Stimulated activated CD8-positive, alpha-beta memory T cell treated with anti-CD3 and anti-CD28 coated beads, Interleukin-12 subunit alpha, Interleukin-12 subunit beta, amount 100 ng/mL, for 1 hour (primary cell): ENCODE measurements around the gene CARD18.

Source experiments
- DNase-seq: peaks from one replicate; pipeline ENCODE4 v3.0.0-alpha.2; 2020; ENCODE audit warnings: low read depth

The CARD18 gene, protein sequence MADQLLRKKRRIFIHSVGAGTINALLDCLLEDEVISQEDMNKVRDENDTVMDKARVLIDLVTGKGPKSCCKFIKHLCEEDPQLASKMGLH

DNA sequence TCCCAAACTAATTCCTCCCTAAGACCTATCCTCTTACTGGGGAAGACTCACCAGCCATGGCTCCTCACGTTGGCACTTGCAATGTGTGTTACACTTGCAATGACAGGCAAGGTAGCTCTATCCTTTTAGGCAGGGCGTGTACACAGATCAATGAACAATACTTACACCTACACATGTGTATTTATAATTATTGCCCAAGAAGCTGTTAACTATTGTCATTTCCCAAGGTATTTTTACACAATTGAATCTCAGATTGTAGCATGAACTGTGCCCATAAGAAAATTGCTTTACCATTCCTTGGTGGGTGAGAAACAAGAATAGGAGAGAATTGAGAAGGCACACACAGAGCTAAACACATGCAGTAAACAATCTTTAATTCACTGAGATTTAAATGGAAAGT is at the start of gene CARD18:
CARD18 (minus strand) TSS at position 101 of the 400 bp plus-strand sequence; CDS start at position 58, 43 bp downstream.
- DNase-seq = no peak

DNA sequence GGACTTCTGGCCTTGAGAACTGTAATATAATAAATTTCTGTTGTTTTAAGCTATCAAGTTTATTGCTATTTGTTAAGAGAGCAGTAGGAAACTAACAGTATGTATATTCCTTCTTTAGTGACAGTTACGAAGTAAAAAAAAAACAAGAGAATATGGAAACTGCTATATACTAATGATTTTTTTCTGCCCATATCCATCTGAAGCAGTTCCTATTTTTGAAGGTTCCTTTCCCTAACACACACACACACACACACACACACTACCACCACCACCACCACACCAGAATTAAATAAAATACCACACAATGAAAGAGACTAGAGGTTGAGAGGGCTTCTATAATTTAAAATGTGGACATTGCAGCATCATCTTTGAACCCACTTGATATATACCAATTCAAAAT is 44.4 kb upstream of the CARD18 start:
- DNase-seq = no peak

DNA sequence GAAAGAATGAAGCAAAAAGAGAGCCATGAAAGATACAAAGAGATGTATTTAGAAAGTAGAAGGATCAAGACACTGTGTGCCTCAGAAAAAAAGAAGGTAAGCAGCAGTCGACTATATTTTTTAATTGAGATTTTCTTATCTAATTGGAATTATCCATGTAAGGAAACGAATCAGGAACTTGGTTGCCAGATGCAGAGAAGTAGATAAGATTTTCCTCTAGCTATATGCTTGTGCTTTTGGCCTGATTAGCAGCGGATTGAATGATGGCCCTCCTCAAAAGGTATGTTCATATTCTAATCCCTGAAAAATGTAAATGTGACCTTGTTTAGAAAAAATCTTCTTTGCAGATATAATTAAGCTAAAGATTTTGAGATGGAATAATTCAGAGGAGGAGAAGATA is 43.9 kb upstream of the CARD18 start:
- DNase-seq = no peak

DNA sequence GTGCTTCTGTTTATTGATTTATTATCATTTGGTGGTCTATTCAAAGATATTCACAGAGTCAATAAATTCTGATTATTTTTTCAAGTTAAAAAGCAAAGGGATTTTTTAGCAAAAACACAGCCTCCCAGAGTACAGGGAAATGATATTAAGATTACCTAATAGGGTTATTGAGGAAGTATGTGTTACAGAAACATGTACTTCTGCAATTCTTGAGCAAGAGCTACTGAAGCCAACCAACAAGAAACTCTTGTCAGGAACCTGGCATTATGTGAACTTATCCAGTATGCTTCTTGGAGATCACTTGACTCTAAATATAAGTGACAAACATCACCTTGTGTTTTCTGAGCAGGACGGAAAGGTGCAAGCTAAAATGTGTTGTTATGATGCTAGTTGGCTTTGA is 42.0 kb upstream of the CARD18 start:
- DNase-seq = no peak

DNA sequence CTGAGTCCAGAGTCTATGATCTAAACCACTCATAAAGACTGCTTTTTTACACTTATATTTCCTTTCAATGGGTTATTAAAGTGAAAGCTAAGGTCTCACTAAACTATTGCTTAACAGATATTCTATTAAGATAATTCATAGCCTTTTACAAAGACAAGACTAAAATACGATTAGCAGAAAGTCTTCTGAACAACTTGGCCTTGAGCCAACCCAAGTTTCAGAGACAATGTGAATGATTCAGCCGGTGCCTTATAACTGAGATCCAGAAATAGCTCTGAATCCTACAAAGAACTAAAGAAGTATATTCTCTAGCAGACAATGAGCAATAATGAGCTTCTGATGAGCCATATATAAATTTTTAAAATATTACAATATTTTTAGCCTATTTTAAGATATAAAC is 41.5 kb upstream of the CARD18 start:
- DNase-seq = no peak

DNA sequence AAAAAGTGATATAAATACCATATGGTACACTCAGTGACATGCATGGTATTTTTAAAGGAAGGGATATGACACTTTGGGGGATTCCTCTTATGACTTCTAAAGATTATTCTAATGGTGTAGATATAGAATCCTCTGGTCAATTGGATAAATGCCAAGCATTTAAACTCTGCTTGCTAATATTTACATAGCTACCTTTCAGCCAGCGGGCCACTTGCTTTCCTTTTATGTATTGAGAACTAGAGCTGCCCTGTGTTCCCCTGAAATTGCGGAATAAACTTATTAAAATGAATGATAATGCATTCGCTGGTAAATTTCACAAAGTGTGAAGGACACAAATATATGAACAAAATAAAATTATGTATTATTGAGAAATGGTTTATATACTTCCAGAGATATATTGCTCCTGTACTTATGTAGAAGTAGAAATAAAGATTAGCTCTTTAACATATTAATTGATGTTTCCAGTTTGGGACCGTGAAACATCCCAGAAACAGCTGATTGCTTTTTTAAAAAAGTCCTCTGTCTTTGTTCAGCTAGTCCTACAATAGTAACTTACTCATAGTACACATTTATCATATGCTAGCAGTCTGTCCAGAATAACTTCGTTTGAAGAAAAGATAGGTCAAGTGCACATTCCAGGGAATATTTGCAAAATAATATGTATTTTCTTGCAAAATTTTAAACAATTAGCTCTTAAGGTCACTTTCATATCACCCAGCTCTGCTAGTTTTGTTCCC is 40.1 kb upstream of the CARD18 start:
- DNase-seq = no peak

DNA sequence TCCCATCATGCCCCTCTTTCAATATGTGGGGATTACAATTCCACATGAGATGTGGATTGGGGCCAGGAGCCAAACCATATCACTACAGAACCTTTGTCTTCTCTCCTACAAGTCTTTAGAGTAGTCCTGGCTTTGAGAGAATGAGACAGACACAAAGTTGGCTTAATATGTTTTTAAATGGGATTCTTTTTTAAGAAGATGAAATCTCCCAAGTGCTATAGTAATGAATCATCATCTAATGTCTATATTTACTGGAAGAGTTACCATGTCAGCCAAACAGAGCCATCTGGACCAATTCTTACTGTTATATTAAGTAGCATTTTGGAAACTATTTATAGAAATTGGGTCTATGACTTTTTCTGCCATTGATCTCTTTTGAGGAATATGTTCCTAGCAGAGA is 38.1 kb upstream of the CARD18 start:
- no peak for DNase-seq

DNA sequence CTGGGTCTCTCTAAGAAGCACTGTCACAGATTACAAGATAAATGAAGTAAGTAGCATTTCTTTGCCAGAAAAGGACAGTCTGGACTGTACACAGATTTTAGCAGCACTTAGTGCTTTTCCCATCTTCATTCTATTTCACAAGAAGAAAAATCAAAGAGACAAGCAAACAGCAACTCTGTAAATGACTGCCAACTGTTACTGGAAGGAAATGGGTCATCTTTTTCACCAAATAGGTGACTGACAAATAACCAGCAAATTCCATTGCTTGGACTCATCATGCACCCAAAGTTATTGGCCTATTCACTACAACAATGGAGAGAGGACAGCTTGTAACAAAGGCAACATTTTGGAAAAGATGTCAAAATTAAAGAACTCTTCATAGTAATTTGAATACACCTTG is 28.9 kb upstream of the CARD18 start:
- no peak for DNase-seq

DNA sequence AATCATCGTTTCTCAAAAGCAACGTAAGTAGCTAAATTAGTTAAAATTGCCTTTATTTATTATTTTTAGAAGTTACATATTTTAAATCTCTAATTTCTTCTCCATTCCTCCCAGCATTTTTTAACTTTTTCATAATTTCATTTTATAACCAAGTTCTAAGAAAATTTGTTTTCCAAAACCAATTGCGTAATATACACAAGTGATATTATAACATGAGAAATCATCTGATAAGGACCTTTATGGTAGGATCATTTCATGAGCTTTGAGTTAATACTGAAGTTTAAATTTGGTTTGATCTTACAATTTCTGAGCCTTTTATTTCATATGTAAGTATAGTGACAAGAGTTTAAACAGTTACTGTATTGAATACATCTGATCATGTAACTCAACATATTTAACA is 27.7 kb upstream of the CARD18 start:
- no peak for DNase-seq

DNA sequence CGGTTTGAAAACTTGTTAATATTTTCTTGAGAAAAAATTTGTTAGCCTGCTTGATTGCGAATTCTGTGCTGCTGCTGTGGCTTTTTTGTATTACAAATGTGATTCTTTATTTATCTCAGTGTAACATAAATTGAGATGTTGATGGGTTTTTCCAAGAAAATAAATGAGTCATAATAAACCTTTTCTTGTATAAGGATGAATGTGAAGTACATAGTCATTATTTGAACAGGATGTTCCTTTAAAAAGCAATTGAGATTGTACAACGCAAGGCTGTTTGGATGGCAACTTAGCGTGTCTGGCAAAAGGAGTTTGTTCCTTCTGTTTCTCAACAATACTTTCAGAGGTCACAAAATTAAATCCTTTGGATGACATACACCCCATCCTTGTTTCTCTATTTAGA is 24.6 kb upstream of the CARD18 start:
- DNase-seq = no peak

DNA sequence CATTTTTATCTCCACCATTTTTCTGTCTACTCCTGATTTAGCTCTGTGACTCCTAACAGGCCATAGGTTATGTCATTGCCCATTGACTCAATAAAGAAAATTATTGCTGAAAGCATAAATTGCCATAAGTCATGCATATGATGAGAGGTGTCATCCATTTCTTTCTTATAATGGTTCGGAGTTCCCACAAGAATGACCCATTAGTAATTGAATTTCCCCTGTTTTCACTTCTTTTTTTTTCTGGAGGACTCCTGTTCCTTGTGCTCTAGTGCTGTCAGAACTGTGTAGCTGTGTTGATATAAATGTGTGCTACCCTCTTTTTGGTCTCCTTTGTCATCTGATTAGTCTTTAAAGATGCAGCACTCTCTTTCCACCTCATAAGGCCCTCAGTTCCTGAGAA is 22.9 kb upstream of the CARD18 start:
- DNase-seq = no peak

DNA sequence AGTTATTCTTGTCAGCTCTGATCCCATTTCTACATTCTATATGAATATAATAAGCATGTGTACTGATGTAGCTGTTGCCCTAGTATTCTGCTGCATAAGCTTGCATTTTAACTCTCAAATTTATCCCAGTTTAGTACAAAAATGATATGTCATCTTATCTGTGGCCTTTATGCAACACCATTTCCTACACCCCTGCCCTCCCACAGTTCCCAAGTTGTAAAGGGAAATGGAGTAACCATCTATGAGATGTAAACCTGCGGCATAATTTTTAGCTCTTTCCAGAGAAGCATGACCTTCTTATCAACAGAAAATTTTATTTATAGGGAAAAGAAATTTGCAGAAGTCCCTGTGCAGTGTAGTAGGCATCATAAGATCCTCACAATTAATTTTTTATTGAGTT is 18.9 kb upstream of the CARD18 start:
- DNase-seq = no peak

DNA sequence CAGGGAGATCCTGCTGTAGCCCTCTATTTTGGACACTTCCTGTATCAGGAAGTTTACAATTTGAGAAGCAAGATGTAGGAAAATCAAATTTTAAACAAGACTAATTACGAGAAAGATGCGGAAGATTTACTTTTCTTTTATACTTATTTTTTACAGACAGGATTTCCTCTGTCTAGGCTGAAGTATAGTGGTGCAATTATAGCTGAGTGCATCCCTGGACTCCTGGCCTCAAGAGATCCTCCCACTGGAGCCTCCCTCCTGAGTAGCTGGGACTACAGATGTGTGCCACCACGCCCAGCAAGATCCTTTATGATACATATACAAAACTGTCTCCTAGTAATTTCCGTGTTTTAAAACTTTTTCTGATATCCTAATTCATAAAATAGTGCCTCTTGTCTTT is 17.2 kb upstream of the CARD18 start:
- DNase-seq = no peak

DNA sequence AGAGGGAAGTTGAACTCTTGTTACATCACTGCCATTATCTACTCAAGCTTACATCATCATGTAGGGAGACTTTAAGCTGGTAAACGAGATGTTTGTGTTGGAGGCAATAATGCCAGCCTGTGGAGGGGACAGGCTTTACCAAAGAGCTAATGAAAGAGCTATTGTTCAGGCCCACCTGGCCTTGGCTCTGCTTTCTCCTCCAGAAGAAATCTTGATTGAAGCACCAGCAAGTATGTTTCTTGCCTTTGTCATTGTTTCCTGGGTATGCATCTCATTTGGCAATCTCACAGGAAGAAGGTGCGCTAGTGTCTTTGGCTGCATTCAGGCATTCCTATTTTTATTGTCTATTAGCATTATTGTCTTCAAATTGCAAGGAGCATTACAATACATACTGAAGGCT is 16.7 kb upstream of the CARD18 start:
- DNase-seq = no peak

DNA sequence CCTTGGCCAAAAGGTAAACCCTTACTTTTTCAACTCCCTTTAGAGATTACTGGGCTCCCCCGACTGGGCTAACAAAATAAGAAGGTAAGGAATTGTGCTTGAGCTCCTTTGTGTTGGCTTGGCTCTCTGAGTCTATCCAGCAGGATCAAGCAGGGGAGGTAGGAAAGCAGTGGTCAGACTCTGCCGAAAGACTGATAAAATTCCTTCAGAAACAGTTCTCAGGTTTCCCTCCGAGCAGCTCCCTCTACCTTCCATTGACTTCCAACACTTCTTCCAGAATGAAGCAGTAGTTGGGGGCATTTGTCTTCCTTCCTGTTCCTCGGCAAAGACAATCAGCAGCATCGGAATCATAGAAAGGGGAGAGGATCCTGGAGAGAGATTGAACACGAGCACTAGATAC is 16.1 kb upstream of the CARD18 start:
- no peak for DNase-seq

DNA sequence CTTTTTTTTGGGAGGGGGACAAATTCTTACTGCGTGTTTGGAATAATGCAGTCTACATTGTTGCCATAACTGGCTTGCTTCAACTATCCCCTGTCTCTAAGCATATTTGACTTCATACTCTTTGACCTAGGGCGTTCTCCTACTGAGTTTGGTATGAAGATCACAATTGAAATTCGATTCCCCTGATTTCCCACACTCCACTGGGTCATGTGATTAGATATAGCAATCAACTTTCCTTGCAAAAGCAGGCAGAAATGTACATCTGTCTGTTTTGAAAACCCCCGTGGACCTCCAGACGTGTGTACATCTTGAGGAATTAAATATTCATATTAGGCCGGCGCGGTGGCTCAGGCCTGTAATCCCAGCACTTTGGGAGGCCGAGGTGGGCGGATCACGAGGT is 13.8 kb upstream of the CARD18 start:
- DNase-seq = no peak

DNA sequence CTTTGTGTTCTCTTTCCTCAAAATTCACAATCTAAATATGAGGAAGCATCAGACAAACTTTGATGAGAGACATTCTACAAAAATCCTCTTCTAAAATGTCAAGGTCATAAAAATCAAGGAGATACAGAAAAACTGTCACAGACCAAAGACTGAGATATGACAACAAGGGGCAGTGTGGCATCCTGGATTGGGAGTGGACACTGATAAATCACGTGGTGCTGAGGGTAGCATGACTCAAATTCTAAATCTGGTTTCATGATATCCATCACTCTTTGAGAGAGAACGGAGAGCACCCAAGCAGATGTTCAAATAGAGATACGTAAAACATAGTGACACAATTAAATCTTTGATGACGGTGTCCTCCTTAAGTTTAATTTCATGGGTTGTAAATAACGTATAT is 13.0 kb upstream of the CARD18 start:
- no peak for DNase-seq

DNA sequence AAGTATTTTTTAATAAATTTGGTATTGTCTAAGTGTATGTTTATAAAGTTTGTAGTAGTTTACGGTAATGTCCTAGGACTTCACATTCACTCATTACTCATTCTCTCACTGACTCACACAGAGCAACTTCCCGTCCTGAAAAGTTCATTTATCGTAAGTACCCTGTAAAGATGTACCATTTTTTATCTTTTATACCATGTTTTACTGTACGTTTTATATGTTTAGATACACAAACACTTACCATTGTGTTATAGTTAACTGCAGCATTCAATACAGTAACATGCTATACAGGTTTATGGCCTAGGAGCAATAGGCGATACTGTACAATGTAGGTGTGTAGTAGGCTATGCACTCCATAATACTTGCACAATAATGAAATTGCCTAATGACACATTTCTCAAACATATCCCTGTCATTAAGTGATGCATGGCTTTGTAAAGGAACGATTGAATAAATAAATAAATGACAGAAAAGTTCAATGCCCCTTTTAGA is 12.5 kb upstream of the CARD18 start:
- no peak for DNase-seq

DNA sequence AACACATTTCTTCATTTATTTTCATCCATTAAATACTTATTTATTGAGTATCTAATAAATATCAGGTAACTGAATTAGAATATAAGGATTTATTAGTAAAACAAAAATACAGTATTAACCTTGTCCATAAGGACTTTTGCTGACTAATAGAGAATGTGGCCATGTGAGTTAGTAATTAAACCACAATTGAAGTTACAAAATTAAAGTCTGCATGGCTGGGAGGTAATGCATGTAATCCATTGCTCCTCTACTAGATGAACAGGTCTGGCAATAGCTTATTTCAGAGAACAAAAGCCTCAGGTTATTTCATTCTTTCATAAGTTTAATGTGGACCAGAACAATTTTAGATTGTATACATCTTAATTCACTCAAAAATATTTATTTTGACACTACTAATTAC is 9.9 kb upstream of the CARD18 start:
- no peak for DNase-seq

DNA sequence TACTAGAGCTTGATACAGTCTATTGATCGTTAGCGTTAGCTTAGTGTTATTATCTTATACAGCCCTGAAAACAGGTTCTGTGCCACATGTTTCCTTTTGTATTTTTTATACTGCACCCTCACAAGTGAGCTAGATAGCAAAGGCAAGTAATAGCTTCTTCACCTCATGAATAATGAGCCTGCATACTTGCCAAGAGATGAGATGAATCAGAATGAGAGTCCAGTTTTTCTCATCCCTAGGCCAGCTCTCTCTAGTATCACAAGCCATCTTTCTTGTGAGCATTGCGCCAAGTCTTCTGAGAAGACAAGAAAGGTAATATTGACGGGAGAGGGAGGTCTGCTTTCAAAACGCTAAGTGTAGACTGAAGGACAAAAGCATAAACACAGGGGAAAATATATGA is 8.7 kb upstream of the CARD18 start:
- no peak for DNase-seq

DNA sequence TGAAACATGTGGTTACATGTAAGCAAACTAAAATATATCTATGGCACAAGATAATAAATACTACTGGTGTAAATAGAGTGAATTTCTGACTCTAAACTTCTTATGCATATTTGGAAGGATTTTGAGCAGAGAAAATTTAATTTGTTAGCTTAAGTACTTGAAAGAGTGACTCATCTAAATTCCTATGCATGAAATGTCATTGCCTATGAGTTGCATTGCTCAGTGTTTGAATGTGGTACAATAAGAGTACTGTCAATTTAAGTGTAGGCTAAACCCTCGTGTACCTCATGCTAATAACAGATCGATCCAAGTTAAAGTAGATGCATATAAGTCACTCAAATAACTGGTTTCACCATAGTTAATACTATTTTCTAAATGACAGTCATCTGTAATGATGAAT is 5.3 kb upstream of the CARD18 start:
- DNase-seq = no peak

DNA sequence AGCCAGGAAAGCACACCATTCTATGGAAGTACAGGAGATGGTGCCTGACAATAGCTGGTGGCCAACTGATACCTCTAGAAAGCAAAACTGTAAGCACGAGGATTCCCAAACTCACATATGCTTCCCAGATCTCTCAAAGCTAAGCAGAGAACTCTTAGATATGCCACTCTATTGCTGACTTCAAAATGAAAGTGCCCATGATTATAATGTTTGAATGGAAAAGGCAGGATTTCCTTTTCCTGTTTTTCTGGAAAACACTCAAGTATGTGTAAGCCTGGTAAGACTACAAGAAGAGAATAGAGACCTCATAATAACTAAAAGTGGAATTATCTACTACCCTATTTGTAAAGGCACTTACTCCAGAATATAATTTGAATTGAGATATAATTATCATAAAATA is 2.6 kb upstream of the CARD18 start:
- DNase-seq = no peak

DNA sequence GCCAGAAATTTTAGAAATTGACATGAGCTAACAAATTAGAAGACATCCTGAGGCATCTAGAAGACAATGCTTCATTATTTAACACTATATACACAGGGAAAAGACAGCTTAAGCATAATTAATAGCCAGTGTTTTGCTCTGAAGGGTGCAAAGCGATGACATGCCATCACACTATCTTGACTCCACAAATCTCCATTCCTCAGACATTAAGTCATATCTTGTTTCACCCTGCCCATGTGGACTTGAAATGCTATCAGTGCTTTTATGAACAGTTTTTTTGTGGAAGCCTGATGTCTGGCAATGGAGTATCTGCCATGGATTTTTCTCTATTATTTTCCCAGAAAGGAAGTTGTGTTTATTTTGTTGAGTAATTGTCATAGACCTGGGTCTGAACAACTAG is 2.3 kb downstream of the CARD18 start:
- no peak for DNase-seq

DNA sequence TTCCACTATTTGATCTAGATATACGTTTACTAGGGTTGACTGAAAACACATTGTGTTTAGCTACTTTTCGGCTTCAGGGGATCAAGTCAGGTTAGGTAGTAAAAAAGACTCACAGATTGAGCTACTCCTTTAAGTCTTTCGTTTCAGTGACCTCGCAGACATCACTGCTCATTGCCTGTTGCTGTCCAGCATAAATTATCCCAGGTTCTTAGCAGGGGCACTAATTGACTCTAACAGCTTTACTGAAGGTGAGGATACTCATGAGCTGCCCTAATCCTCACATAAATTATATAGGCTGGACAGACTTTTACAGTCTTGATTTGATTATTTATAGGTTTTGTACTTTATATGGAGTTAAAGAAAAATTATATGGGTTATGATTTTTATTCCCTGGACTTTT is 3.7 kb downstream of the CARD18 start:
- DNase-seq = no peak
